OCI-LY3 (cell line): ENCODE data around the gene BICDL1.

Experiments used
- H2AFZ ChIP-seq: fragments of 200-600, 300-600 bp; shearing (Covaris generic); 2 replicates; pipeline ENCODE4 v1.6.0; 2014; ENCODE audit warnings: antibody characterized with exemption, low read depth, low read length
- H3K27ac ChIP-seq: fragments of 200-600, 300-600 bp; sonication (generic); 2 replicates; pipeline ENCODE4 v1.5.1; 2014; ENCODE audit warnings: mild to moderate bottlenecking, low read length, moderate library complexity, mixed read lengths
- H3K27me3 ChIP-seq: fragments of 200-600, 300-600 bp; sonication (generic); 2 replicates; pipeline ENCODE4 v1.6.1; 2014; ENCODE audit warnings: low read depth, low read length, mixed read lengths
- H3K36me3 ChIP-seq: fragments of 200-600, 300-600 bp; sonication (generic); replicated peaks from 2 replicates; pipeline ENCODE3; 2014; ENCODE audit warnings: low read depth, low read length, mixed read lengths
- H3K4me1 ChIP-seq: fragments of 300-600, 200-600 bp; sonication (generic); 2 replicates; pipeline ENCODE4 v1.6.1; 2014; ENCODE audit warnings: low read length, mixed read lengths
- H3K4me2 ChIP-seq: fragments of 200-600, 300-600 bp; sonication (generic); 2 replicates; pipeline ENCODE4 v1.6.1; 2014; ENCODE audit warnings: low read length, mixed read lengths
- H3K4me3 ChIP-seq: fragments of 300-600, 200-600 bp; sonication (generic); 2 replicates; pipeline ENCODE4 v1.5.1; 2014; ENCODE audit warnings: antibody characterized with exemption, mild to moderate bottlenecking, low read length, moderate library complexity
- H3K79me2 ChIP-seq: fragments of 300-600, 200-600 bp; shearing (Covaris generic); 2 replicates; pipeline ENCODE4 v1.6.1; 2014; ENCODE audit warnings: mild to moderate bottlenecking, low read length, mixed read lengths
- H3K9ac ChIP-seq: fragments of 300-600, 200-600 bp; shearing (Covaris generic); 2 replicates; pipeline ENCODE4 v1.6.0; 2014; ENCODE audit warnings: mild to moderate bottlenecking, low read length, moderate library complexity
- H3K9me3 ChIP-seq: fragments of 200-600, 300-600 bp; shearing (Covaris generic); 2 replicates; pipeline ENCODE4 v1.6.1; 2014; ENCODE audit warnings: low read length, mixed read lengths; ENCODE audit not compliant: insufficient read depth
- H4K20me1 ChIP-seq: fragments of 200-600, 300-600 bp; sonication (generic); 2 replicates; pipeline ENCODE4 v1.6.1; 2016; ENCODE audit warnings: low read length, mixed read lengths; ENCODE audit not compliant: insufficient read depth
- EZH2phosphoT487 ChIP-seq: fragments of 200-600 bp; shearing (Covaris generic); IDR thresholded peaks from 2 replicates; pipeline ENCODE4 v1.6.1; 2018; ENCODE audit warnings: antibody characterized with exemption, mixed run types, low read depth
- TF ChIP-seq, protein P1 (sequence below): fragments of 200-600, 300-600 bp; sonication (generic); IDR thresholded peaks from 2 replicates; pipeline ENCODE4 v1.5.1; 2014; ENCODE audit warnings: antibody characterized with exemption, low read length, low read depth

Gene BICDL1

GRCh38 chr12:120096671-120097202, 107.7 kb downstream of the BICDL1 start:
- H3K79me2 ChIP-seq: peaks cover 21% of the 10 kb centered on the region; the same call in 1 of the 2 replicates
- H3K9me3 ChIP-seq: no peaks in the 10 kb centered on the region
- no peak overlapping the region for H3K27ac ChIP-seq
- H2AFZ ChIP-seq: no peak overlapping the region
- no peaks in the 10 kb centered on the region for H3K4me1 ChIP-seq
- H3K4me2 ChIP-seq: no peak overlapping the region
- peaks cover 23% of the 10 kb centered on the region; the same call in 1 of the 2 replicates for H4K20me1 ChIP-seq
- H3K9ac ChIP-seq: no peak overlapping the region
- TF ChIP-seq, protein P1, sequence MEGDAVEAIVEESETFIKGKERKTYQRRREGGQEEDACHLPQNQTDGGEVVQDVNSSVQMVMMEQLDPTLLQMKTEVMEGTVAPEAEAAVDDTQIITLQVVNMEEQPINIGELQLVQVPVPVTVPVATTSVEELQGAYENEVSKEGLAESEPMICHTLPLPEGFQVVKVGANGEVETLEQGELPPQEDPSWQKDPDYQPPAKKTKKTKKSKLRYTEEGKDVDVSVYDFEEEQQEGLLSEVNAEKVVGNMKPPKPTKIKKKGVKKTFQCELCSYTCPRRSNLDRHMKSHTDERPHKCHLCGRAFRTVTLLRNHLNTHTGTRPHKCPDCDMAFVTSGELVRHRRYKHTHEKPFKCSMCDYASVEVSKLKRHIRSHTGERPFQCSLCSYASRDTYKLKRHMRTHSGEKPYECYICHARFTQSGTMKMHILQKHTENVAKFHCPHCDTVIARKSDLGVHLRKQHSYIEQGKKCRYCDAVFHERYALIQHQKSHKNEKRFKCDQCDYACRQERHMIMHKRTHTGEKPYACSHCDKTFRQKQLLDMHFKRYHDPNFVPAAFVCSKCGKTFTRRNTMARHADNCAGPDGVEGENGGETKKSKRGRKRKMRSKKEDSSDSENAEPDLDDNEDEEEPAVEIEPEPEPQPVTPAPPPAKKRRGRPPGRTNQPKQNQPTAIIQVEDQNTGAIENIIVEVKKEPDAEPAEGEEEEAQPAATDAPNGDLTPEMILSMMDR: no peak
- TF ChIP-seq EZH2phosphoT487: no peak
- no peaks in the 10 kb centered on the region for H3K27me3 ChIP-seq
- H3K36me3 ChIP-seq: peaks cover 19% of the 10 kb centered on the region
- H3K4me3 ChIP-seq: no peak overlapping the region

- H3K27me3 ChIP-seq: no peaks in the 10 kb centered on the region
- H3K4me3 ChIP-seq: no peak overlapping the region
- peaks cover 27% of the 10 kb centered on the region for H3K36me3 ChIP-seq
- H3K27ac ChIP-seq: no peak overlapping the region
- TF ChIP-seq, protein P1: no peak
- H3K9ac ChIP-seq: no peak overlapping the region
- no peak overlapping the region for H2AFZ ChIP-seq
- H3K9me3 ChIP-seq: no peaks in the 10 kb centered on the region
- peaks cover 36% of the 10 kb centered on the region for H4K20me1 ChIP-seq
- peaks cover 42% of the 10 kb centered on the region for H3K79me2 ChIP-seq
- H3K4me2 ChIP-seq: no peak overlapping the region
- no peaks in the 10 kb centered on the region for H3K4me1 ChIP-seq
These were observed 109.9 kb downstream of the BICDL1 start for GRCh38 chr12:120098756-120099470.

DNA sequence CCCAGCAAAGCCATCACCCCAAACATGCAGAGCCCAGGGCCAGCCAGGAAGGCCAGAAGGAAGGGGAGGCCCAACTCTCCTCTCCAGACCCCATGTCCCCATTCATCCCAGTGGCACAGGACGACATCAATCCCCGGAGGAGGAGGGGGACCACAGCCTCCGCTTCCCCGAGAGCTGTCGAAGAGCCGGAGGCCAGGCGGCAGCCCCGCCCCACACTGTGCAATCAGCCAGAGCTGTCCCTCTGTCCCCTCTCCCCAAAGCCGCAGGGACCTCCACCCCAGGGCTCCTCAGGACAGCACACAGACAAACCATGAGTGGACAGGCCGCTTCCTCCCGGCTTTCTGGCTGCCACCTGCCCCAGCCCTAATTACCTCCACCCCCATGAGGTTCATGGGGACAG, 110.7 kb downstream of the BICDL1 start:
- H2AFZ ChIP-seq: no peak overlapping the region
- peaks cover 50% of the 10 kb centered on the region for H3K79me2 ChIP-seq
- peaks cover 41% of the 10 kb centered on the region for H4K20me1 ChIP-seq
- TF ChIP-seq EZH2phosphoT487: no peak
- TF ChIP-seq, protein P1: no peak
- H3K27ac ChIP-seq: no peak overlapping the region
- H3K27me3 ChIP-seq: no peaks in the 10 kb centered on the region
- no peaks in the 10 kb centered on the region for H3K9me3 ChIP-seq
- H3K9ac ChIP-seq: no peak overlapping the region
- H3K36me3 ChIP-seq: peaks cover 25% of the 10 kb centered on the region
- no peaks in the 10 kb centered on the region for H3K4me1 ChIP-seq
- no peak overlapping the region for H3K4me3 ChIP-seq
- H3K4me2 ChIP-seq: no peak overlapping the region

- Histone ChIP-seq H3K27ac (no peak overlapping the region), H4K20me1 (peaks cover 48% of the 10 kb centered on the region), H3K9me3 (no peaks in the 10 kb centered on the region), H3K4me1 (no peaks in the 10 kb centered on the region), H3K27me3 (no peaks in the 10 kb centered on the region), H3K4me2 (no peak overlapping the region), H3K79me2 (peaks cover 57% of the 10 kb centered on the region), H3K4me3 (no peak overlapping the region), H3K36me3 (peaks cover 23% of the 10 kb centered on the region), H3K9ac (no peak overlapping the region), H2AFZ (no peak overlapping the region)
- TF ChIP-seq, protein P1: no peak
- TF ChIP-seq EZH2phosphoT487: no peak
These were observed 111.6 kb downstream of the BICDL1 start for GRCh38 chr12:120100630-120101029.
